Spleen (tissue), 13 donors: Measurements from ENCODE around the gene RHBDD3. TPM values are rescaled to one million over a fixed set of nuclear protein-coding genes. Genes with fewer than 3 reads are reported as not detected.
A peak's percentile ranks its signal among the peaks of the same experiment; 100 is the strongest.

Experiments used
- DNase-seq: peaks from one replicate; pipeline ENCODE4 v3.0.0-alpha.2; 2020
- H3K27ac ChIP-seq, 8 donors: fragments of 200-600 bp; sonication (generic) in 7 of 8; 1 replicate in 4 of 8; 2 replicates in 4 of 8; pipeline versions ENCODE4 v1.5.0 to v1.8.0; 2016 to 2021; ENCODE audit warnings: inconsistent platforms in 4 of 8, mild to moderate bottlenecking in 4 of 8, moderate library complexity in 1 of 8
- H3K27me3 ChIP-seq, 7 donors: fragments of 200-600 bp; sonication (generic) in 6 of 7; replicated peaks in 1 of 7; 1 replicate in 4 of 7; 2 replicates in 3 of 7; pipeline versions ENCODE4 v1.5.0 to v1.8.0; 2016 to 2021; ENCODE audit warnings: inconsistent platforms in 3 of 7, mild to moderate bottlenecking in 1 of 7
- H3K36me3 ChIP-seq, 6 donors: fragments of 200-600 bp; sonication (generic) in 5 of 6; 1 replicate in 4 of 6; 2 replicates in 2 of 6; pipeline versions ENCODE4 v1.5.0 to v1.8.0; 2016 to 2021; ENCODE audit warnings: inconsistent platforms in 2 of 6
- H3K4me1 ChIP-seq, 6 donors: fragments of 200-600 bp; sonication (generic) in 5 of 6; 1 replicate in 3 of 6; 2 replicates in 3 of 6; pipeline versions ENCODE4 v1.5.0 to v1.8.0; 2016 to 2021; ENCODE audit warnings: inconsistent platforms in 3 of 6
- H3K4me3 ChIP-seq, 8 donors: fragments of 200-600 bp; sonication (generic) in 7 of 8; 1 replicate in 4 of 8; 2 replicates in 4 of 8; pipeline versions ENCODE4 v1.5.0 to v1.8.0; 2016 to 2021; ENCODE audit warnings: inconsistent platforms in 4 of 8, mild to moderate bottlenecking in 4 of 8, moderate library complexity in 2 of 8
- H3K9me3 ChIP-seq, 8 donors: fragments of 200-600 bp; sonication (generic) in 7 of 8; 1 replicate in 4 of 8; 2 replicates in 4 of 8; pipeline versions ENCODE4 v1.5.0 to v1.8.0; 2016 to 2021; ENCODE audit warnings: inconsistent platforms in 4 of 8
- CTCF ChIP-seq, 11 experiments: fragments of 200-600 bp in 7 of 11; fragments of 450-650 bp in 4 of 11; sonication (generic) in 4 of 11; IDR thresholded peaks in 8 of 11; conservative IDR thresholded peaks in 3 of 11; 1 replicate in 7 of 11; 2 replicates in 4 of 11; pipeline versions ENCODE4 v1.4.0 to v1.8.0; 2016 to 2021; ENCODE audit warnings: antibody characterized with exemption in 11 of 11, inconsistent platforms in 4 of 11, mild to moderate bottlenecking in 1 of 11
- POLR2A ChIP-seq, 3 donors: fragments of 450-650 bp; IDR thresholded peaks; one replicate each; pipeline ENCODE4 v1.5.1; 2017; ENCODE audit warnings: antibody characterized with exemption in 3 of 3, mild to moderate bottlenecking in 1 of 3
- POLR2AphosphoS5 ChIP-seq, 3 donors: sonication (generic); formaldehyde crosslinking; IDR thresholded peaks; one replicate each; pipeline ENCODE4 v1.5.1; 2017; ENCODE audit warnings: antibody characterized with exemption in 3 of 3
- WGBS, 5 donors: extraction: QIAGEN DNeasy Blood & Tissue Kit in 3 of 5; methylation state at CpG; one replicate each; pipeline versions ENCODE4 v1.1.5 to v1.1.7; 2013 to 2018; 5-methylcytosine and 5-hydroxymethylcytosine counted together
- intact Hi-C: fragments of 100-400 bp; cut with DNase I; formaldehyde crosslinking; loops from one replicate; pipeline ENCODE4 v1.15.0; 2023; ENCODE audit warnings: low total_unique reads
- long read RNA-seq, 2 donors: transcript quantifications; one replicate each; lab custom pipeline, GENCODE V29; 2026
- polyA plus RNA-seq, 3 donors: library from polyadenylated mRNA; stranded (reverse); fragments of 200-250 nt; gene quantifications; one replicate each; pipeline ENCODE4 v1.2.1, GENCODE V29; 2013
- total RNA-seq, 7 donors: library from RNA; depleted of rRNA in 3 of 7; stranded (reverse); fragments of >200 nt in 3 of 7; fragmentation: NEBNext Ultra II Directional in 4 of 7; extraction: Animal tissue kit (Norgen Biotek cat#: 25700) in 4 of 7; gene quantifications; one replicate each; pipeline versions ENCODE4 v1.1.0 to v1.2.1, GENCODE V29; 2016 to 2021
- donor health status: healthy with polysubstance abuse.
- donor health status: DM: no; HTN: no; CAD: no; lungs with moderate emphysema.
- donor health status: DM: no; HTN: no; CAD: no.
- donor health status: Bipolar disorder and iron deficiency.
- donor health status: healthy.
- donor health status: DM: no; HTN: no; CAD: no.
- donor health status: DM: yes; HTN: yes; CAD: no.

RHBDD3 gene
- total RNA-seq = 10 to 100 TPM; 17.6 to 45.8 (median 24.7) TPM
- 10 to 100 TPM; 16.3 to 36.5 (median 23.9) TPM for polyA plus RNA-seq
- long read RNA-seq, donor 1, transcript RHBDD3-206 (3 exons, 999 nt) = major isoform, 9 of 10 reads
- long read RNA-seq, donor 1, partial matches to known transcripts = 0 of 10 reads
- long read RNA-seq, donor 1, other reads (novel, unspliced or antisense) = 0 of 10 reads
- long read RNA-seq, donor 2, transcript RHBDD3-206 (3 exons, 999 nt) = major isoform, 5 of 5 reads
- long read RNA-seq, donor 2, partial matches to known transcripts = 0 of 5 reads
- long read RNA-seq, donor 2, other reads (novel, unspliced or antisense) = 0 of 5 reads

- 0 to 1% (median 0%) methylated on average over 54 to 67 of the region's 67 CpGs for WGBS, 5 donors
- Histone ChIP-seq H3K4me1 (peaks cover 47 to 77% (median 62%) of the 10 kb centered on the region in 6 donors), H3K27me3 (no peaks in the 10 kb centered on the region), H3K4me3 (peak within 1 kb of the TSS; percentile 80 to 99 (median 96)), H3K36me3 (peaks cover 0 to 54% (median 10%) of the 10 kb centered on the region in 6 donors), H3K27ac (peak within 1 kb of the TSS; percentile 98 to 100 (median 99)), H3K9me3 (no peaks in the 10 kb centered on the region)
- intact Hi-C loops = no loop called here
- TF ChIP-seq POLR2AphosphoS5 (IDR thresholded peaks at IDR 0.05) (peak; percentile 94 to 97 (median 96)), POLR2A (IDR thresholded peaks at IDR 0.05) (peak in 2 of 3 donors; percentile 64 to 68), CTCF (IDR thresholded peaks at IDR 0.05 in 8 of 11, conservative IDR thresholded peaks at IDR 0.05 in 3 of 11) (peak in 1 of 11 experiments; percentile 22)
- peak; percentile 97 for DNase-seq
Measured at GRCh38 chr22:29267858-29268510, at the start of gene RHBDD3, which contains the start of gene EWSR1. Gene RHBDD3 (minus strand): TSS chr22:29267981. CDS start chr22:29265626, 2,355 bp downstream. Gene EWSR1 (plus strand): TSS chr22:29268268. CDS start chr22:29268337, 69 bp downstream.

GRCh38 chr22:29316141-29316828, 48.5 kb upstream of the RHBDD3 start:
- Histone ChIP-seq H3K4me1 (peaks cover 9 to 50% (median 38%) of the 10 kb centered on the region in 6 donors), H3K27me3 (peaks cover 0 to 57% (median 50%) of the 10 kb centered on the region in 7 donors), H3K9me3 (no peaks in the 10 kb centered on the region), H3K36me3 (peaks cover 0 to 10% (median 0%) of the 10 kb centered on the region in 6 donors), H3K4me3 (peak overlapping the region in 1 of 8 donors; percentile 67), H3K27ac (no peak overlapping the region)
- TF ChIP-seq CTCF (IDR thresholded peaks at IDR 0.05 in 8 of 11, conservative IDR thresholded peaks at IDR 0.05 in 3 of 11) = no peak
- TF ChIP-seq POLR2AphosphoS5 (IDR thresholded peaks at IDR 0.05) = no peak
- TF ChIP-seq POLR2A (IDR thresholded peaks at IDR 0.05) = no peak
- intact Hi-C loops = no loop called here
- WGBS, 5 donors = 46 to 54% (median 53%) methylated on average over 15 to 18 of the region's 18 CpGs
- DNase-seq = peak; percentile 60

GRCh38 chr22:29315286-29316140, 47.7 kb upstream of the RHBDD3 start, which contains the start of gene RASL10A:
Gene RASL10A (minus strand): TSS chr22:29315697. CDS start chr22:29315246, 451 bp downstream.
- peak; percentile 66 for DNase-seq
- intact Hi-C loops = no loop called here

More at GRCh38 chr22:29315286-29316140, 47.7 kb upstream of the RHBDD3 start, which contains the start of gene RASL10A:
- peaks cover 0 to 10% (median 0%) of the 10 kb centered on the region in 6 donors for H3K36me3 ChIP-seq
- H3K4me1 ChIP-seq = peaks cover 14 to 58% (median 46%) of the 10 kb centered on the region in 6 donors
- WGBS, 5 donors = 4 to 14% (median 5%) methylated on average over 44 to 103 of the region's 103 CpGs
- H3K4me3 ChIP-seq = peak within 1 kb of the TSS; percentile 9 to 67 (median 32)
- no peaks in the 10 kb centered on the region for H3K9me3 ChIP-seq
- H3K27ac ChIP-seq = no peak within 1 kb of the TSS
- TF ChIP-seq CTCF (IDR thresholded peaks at IDR 0.05 in 8 of 11, conservative IDR thresholded peaks at IDR 0.05 in 3 of 11) = no peak
- no peak for TF ChIP-seq POLR2AphosphoS5 (IDR thresholded peaks at IDR 0.05)
- no peak for TF ChIP-seq POLR2A (IDR thresholded peaks at IDR 0.05)
- peaks cover 0 to 65% (median 50%) of the 10 kb centered on the region in 7 donors for H3K27me3 ChIP-seq
